Spleen (tissue), 11 donors: ENCODE measurements around the gene ICAM2. TPM values are rescaled to one million over a fixed set of nuclear protein-coding genes. Genes with fewer than 3 reads are reported as not detected.

ENCODE experiments used
- DNase-seq: peaks from one replicate; pipeline ENCODE4 v3.0.0-alpha.2; 2020
- H3K27ac ChIP-seq, 8 donors: fragments of 200-600 bp; sonication (generic) in 7 of 8; 1 replicate in 4 of 8; 2 replicates in 4 of 8; pipeline versions ENCODE4 v1.5.0 to v1.8.0; 2016 to 2021; ENCODE audit warnings: inconsistent platforms in 4 of 8, mild to moderate bottlenecking in 4 of 8, moderate library complexity in 1 of 8
- H3K27me3 ChIP-seq, 7 donors: fragments of 200-600 bp; sonication (generic) in 6 of 7; replicated peaks in 1 of 7; 1 replicate in 4 of 7; 2 replicates in 3 of 7; pipeline versions ENCODE4 v1.5.0 to v1.8.0; 2016 to 2021; ENCODE audit warnings: inconsistent platforms in 3 of 7, mild to moderate bottlenecking in 1 of 7
- H3K36me3 ChIP-seq, 6 donors: fragments of 200-600 bp; sonication (generic) in 5 of 6; 1 replicate in 4 of 6; 2 replicates in 2 of 6; pipeline versions ENCODE4 v1.5.0 to v1.8.0; 2016 to 2021; ENCODE audit warnings: inconsistent platforms in 2 of 6
- H3K4me1 ChIP-seq, 6 donors: fragments of 200-600 bp; sonication (generic) in 5 of 6; 1 replicate in 3 of 6; 2 replicates in 3 of 6; pipeline versions ENCODE4 v1.5.0 to v1.8.0; 2016 to 2021; ENCODE audit warnings: inconsistent platforms in 3 of 6
- H3K4me3 ChIP-seq, 8 donors: fragments of 200-600 bp; sonication (generic) in 7 of 8; 1 replicate in 4 of 8; 2 replicates in 4 of 8; pipeline versions ENCODE4 v1.5.0 to v1.8.0; 2016 to 2021; ENCODE audit warnings: inconsistent platforms in 4 of 8, mild to moderate bottlenecking in 4 of 8, moderate library complexity in 2 of 8
- H3K9me3 ChIP-seq, 8 donors: fragments of 200-600 bp; sonication (generic) in 7 of 8; 1 replicate in 4 of 8; 2 replicates in 4 of 8; pipeline versions ENCODE4 v1.5.0 to v1.8.0; 2016 to 2021; ENCODE audit warnings: inconsistent platforms in 4 of 8
- CTCF ChIP-seq, 11 experiments: fragments of 200-600 bp in 7 of 11; fragments of 450-650 bp in 4 of 11; sonication (generic) in 4 of 11; IDR thresholded peaks in 8 of 11; conservative IDR thresholded peaks in 3 of 11; 1 replicate in 7 of 11; 2 replicates in 4 of 11; pipeline versions ENCODE4 v1.4.0 to v1.8.0; 2016 to 2021; ENCODE audit warnings: antibody characterized with exemption in 11 of 11, inconsistent platforms in 4 of 11, mild to moderate bottlenecking in 1 of 11
- POLR2A ChIP-seq, 3 donors: fragments of 450-650 bp; IDR thresholded peaks; one replicate each; pipeline ENCODE4 v1.5.1; 2017; ENCODE audit warnings: antibody characterized with exemption in 3 of 3, mild to moderate bottlenecking in 1 of 3
- POLR2AphosphoS5 ChIP-seq, 3 donors: sonication (generic); formaldehyde crosslinking; IDR thresholded peaks; one replicate each; pipeline ENCODE4 v1.5.1; 2017; ENCODE audit warnings: antibody characterized with exemption in 3 of 3
- WGBS, 5 donors: extraction: QIAGEN DNeasy Blood & Tissue Kit in 3 of 5; methylation state at CpG; one replicate each; pipeline versions ENCODE4 v1.1.5 to v1.1.7; 2013 to 2018; 5-methylcytosine and 5-hydroxymethylcytosine counted together
- intact Hi-C: fragments of 100-400 bp; cut with DNase I; formaldehyde crosslinking; loops from one replicate; pipeline ENCODE4 v1.15.0; 2023; ENCODE audit warnings: low total_unique reads
- polyA plus RNA-seq, 3 donors: library from polyadenylated mRNA; stranded (reverse); fragments of 200-250 nt; gene quantifications; one replicate each; pipeline ENCODE4 v1.2.1, GENCODE V29; 2013
- total RNA-seq, 7 donors: library from RNA; depleted of rRNA in 3 of 7; stranded (reverse); fragments of >200 nt in 3 of 7; fragmentation: NEBNext Ultra II Directional in 4 of 7; extraction: Animal tissue kit (Norgen Biotek cat#: 25700) in 4 of 7; gene quantifications; one replicate each; pipeline versions ENCODE4 v1.1.0 to v1.2.1, GENCODE V29; 2016 to 2021
- donor health status: healthy with polysubstance abuse.
- donor health status: DM: no; HTN: no; CAD: no; lungs with moderate emphysema.
- donor health status: DM: no; HTN: no; CAD: no.
- donor health status: Bipolar disorder and iron deficiency.
- donor health status: healthy.
- donor health status: DM: no; HTN: no; CAD: no.
- donor health status: DM: yes; HTN: yes; CAD: no.

The ICAM2 gene
- total and polyA plus RNA-seq, 10 donors = 79.2 to 412 (median 173) TPM

- peak overlapping the region in 6 of 8 donors; percentile 39 to 73 (median 69) for H3K27ac ChIP-seq
- peak; percentile 89 for DNase-seq
Observed at GRCh38 chr17:64063766-64064224, 43.4 kb upstream of the ICAM2 start.

GRCh38 chr17:64063088-64063487 lies 42.7 kb upstream of the ICAM2 start:
- peaks cover 15 to 82% (median 38%) of the 10 kb centered on the region in 6 donors for H3K4me1 ChIP-seq
- no peak for DNase-seq
- H3K36me3 ChIP-seq = peaks cover 0 to 99% (median 25%) of the 10 kb centered on the region in 6 donors
- WGBS, 5 donors = 40 to 61% (median 53%) methylated on average over 5 of the region's 5 CpGs
- H3K4me3 ChIP-seq = peak overlapping the region in 2 of 8 donors; percentile 8 to 31
- H3K27ac ChIP-seq = peak overlapping the region; percentile 39 to 73 (median 66)
- intact Hi-C loops = no loop called here
- peak in 1 of 11 experiments; percentile 3 for TF ChIP-seq CTCF (IDR thresholded peaks at IDR 0.05 in 8 of 11, conservative IDR thresholded peaks at IDR 0.05 in 3 of 11)
- TF ChIP-seq POLR2AphosphoS5 (IDR thresholded peaks at IDR 0.05) = peak; percentile 41 to 65 (median 47)
- no peak for TF ChIP-seq POLR2A (IDR thresholded peaks at IDR 0.05)
- H3K27me3 ChIP-seq = no peaks in the 10 kb centered on the region
- no peaks in the 10 kb centered on the region for H3K9me3 ChIP-seq

More at GRCh38 chr17:64063766-64064224, 43.4 kb upstream of the ICAM2 start:
- 35 to 49% (median 41%) methylated on average over 10 to 16 of the region's 16 CpGs for WGBS, 5 donors
- intact Hi-C loops = no loop called here
- Histone ChIP-seq H3K9me3 (peaks cover 0 to 6% (median 4%) of the 10 kb centered on the region in 8 donors), H3K4me1 (peaks cover 15 to 82% (median 38%) of the 10 kb centered on the region in 6 donors), H3K36me3 (peaks cover 0 to 99% (median 28%) of the 10 kb centered on the region in 6 donors), H3K27me3 (no peaks in the 10 kb centered on the region), H3K4me3 (peak overlapping the region in 2 of 8 donors; percentile 8 to 31)
- TF ChIP-seq CTCF (IDR thresholded peaks at IDR 0.05 in 8 of 11, conservative IDR thresholded peaks at IDR 0.05 in 3 of 11) (peak in 9 of 11 experiments; percentile 28 to 70 (median 61)), POLR2A (IDR thresholded peaks at IDR 0.05) (no peak), POLR2AphosphoS5 (IDR thresholded peaks at IDR 0.05) (peak in 2 of 3 donors; percentile 56 to 59)

GRCh38 chr17:64061178-64061898 lies 40.9 kb upstream of the ICAM2 start:
- intact Hi-C loops = no loop called here
- no peaks in the 10 kb centered on the region for H3K9me3 ChIP-seq
- H3K4me1 ChIP-seq = peaks cover 18 to 80% (median 41%) of the 10 kb centered on the region in 6 donors
- 78 to 84% (median 80%) methylated on average over 5 of the region's 5 CpGs for WGBS, 5 donors
- H3K36me3 ChIP-seq = peaks cover 0 to 99% (median 25%) of the 10 kb centered on the region in 6 donors
- no peaks in the 10 kb centered on the region for H3K27me3 ChIP-seq
- DNase-seq = no peak
- no peak overlapping the region for H3K4me3 ChIP-seq
- peak overlapping the region in 7 of 8 donors; percentile 5 to 73 (median 41) for H3K27ac ChIP-seq
- TF ChIP-seq POLR2A (IDR thresholded peaks at IDR 0.05) (no peak), CTCF (IDR thresholded peaks at IDR 0.05 in 8 of 11, conservative IDR thresholded peaks at IDR 0.05 in 3 of 11) (no peak), POLR2AphosphoS5 (IDR thresholded peaks at IDR 0.05) (no peak)

- Histone ChIP-seq H3K4me1 (peaks cover 18 to 78% (median 45%) of the 10 kb centered on the region in 6 donors), H3K27ac (peak overlapping the region in 4 of 8 donors; percentile 1 to 73 (median 66)), H3K9me3 (no peaks in the 10 kb centered on the region), H3K36me3 (peaks cover 0 to 99% (median 32%) of the 10 kb centered on the region in 6 donors), H3K4me3 (no peak overlapping the region), H3K27me3 (no peaks in the 10 kb centered on the region)
- intact Hi-C loops = no loop called here
- TF ChIP-seq POLR2A (IDR thresholded peaks at IDR 0.05) (no peak), CTCF (IDR thresholded peaks at IDR 0.05 in 8 of 11, conservative IDR thresholded peaks at IDR 0.05 in 3 of 11) (no peak)
- DNase-seq = no peak
- WGBS, 5 donors = 29 to 45% (median 37%) methylated on average over 5 of the region's 5 CpGs
Observed at GRCh38 chr17:64060331-64060730, 39.9 kb upstream of the ICAM2 start.
